Amniotic epithelial cell (primary cell): ENCODE results near the gene ADM2.

Experiments
- DNase-seq: peaks from one replicate; pipeline ENCODE4 v3.0.0-alpha.2; 2010; ENCODE audit warnings: low read depth

The ADM2 gene

GRCh38 chr22:50467773-50468440, 13.4 kb upstream of the ADM2 start:
- no peak for DNase-seq

GRCh38 chr22:50468626-50469025, 12.7 kb upstream of the ADM2 start:
- no peak for DNase-seq

GRCh38 chr22:50469377-50470305, 11.7 kb upstream of the ADM2 start:
- DNase-seq, result peak; percentile 32

- DNase-seq, result no peak
These were observed 10.9 kb upstream of the ADM2 start for GRCh38 chr22:50470491-50470890.

- no peak for DNase-seq
These were observed 10.0 kb upstream of the ADM2 start for GRCh38 chr22:50471197-50471847.

- no peak for DNase-seq
These were observed 9.4 kb upstream of the ADM2 start for GRCh38 chr22:50471962-50472361.

- no peak for DNase-seq
These were observed 8.3 kb upstream of the ADM2 start for GRCh38 chr22:50473088-50473487.

- DNase-seq, result peak; percentile 71
These were observed 7.3 kb upstream of the ADM2 start for GRCh38 chr22:50473855-50474671.

- DNase-seq, result peak; percentile 79
These were observed 6.4 kb upstream of the ADM2 start, which contains the start of gene SBF1 for GRCh38 chr22:50474710-50475651. SBF1 (minus strand) TSS chr22:50475035; CDS start chr22:50474840, 195 bp downstream.

GRCh38 chr22:50475652-50476002, 5.7 kb upstream of the ADM2 start:
- no peak for DNase-seq

GRCh38 chr22:50476868-50477267, 4.5 kb upstream of the ADM2 start:
- no peak for DNase-seq

GRCh38 chr22:50477923-50478322, 3.4 kb upstream of the ADM2 start:
- no peak for DNase-seq

- DNase-seq, result no peak
These were observed 1.6 kb upstream of the ADM2 start for GRCh38 chr22:50479721-50480120.

- no peak for DNase-seq
These were observed 301 bp upstream of the ADM2 start for GRCh38 chr22:50481045-50481439.

- no peak for DNase-seq
These were observed 1.0 kb downstream of the ADM2 start for GRCh38 chr22:50482107-50483074.

- no peak for DNase-seq
These were observed 1.8 kb downstream of the ADM2 start for GRCh38 chr22:50483106-50483505.

GRCh38 chr22:50483556-50483955, 2.2 kb downstream of the ADM2 start:
- DNase-seq, result no peak

- no peak for DNase-seq
These were observed 2.9 kb downstream of the ADM2 start for GRCh38 chr22:50483977-50484853.
